NCI-H1930 (cell line): ENCODE results near the gene PDLIM5.

ENCODE experiments used
- DNase-seq, 2 experiments: peaks; one replicate each; lab custom pipeline; 2025; lab: John Stamatoyannopoulos, UW

PDLIM5 gene

DNA sequence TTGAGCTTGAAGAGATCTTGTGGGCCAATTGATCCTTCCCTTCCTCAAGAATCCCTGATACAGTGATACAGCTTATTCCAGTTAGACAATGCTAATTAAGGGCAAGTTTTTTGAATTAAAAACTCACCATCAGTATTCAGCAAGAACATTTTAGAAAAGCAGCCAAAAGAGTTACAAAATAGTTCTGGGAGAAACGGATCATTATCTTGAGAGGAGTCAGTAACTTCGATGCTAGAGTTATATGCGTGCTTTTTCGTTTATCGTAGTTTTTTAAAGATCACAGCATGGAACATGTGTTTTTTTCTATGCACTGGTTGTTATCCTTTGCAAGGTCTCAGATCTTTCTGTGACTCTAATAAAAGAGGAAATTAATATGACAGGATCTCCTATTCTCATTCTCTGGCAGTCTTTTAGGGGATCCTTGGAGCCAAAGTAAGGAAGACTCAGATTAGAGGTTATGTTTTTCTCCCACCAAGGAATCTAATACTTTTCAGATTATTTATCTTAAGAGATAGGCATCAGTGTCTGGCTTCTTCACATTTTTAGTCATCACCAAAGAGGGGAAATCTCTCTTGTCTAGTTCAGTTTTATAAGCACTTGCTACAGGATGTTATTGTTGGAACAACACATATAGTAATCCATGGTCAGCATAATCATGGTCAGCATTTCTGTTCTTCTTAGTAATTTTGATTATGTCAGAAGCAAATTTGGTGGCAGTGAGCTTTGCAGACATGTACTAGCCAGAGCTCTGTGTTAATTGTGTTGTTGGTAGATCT lies 109.7 kb downstream of the PDLIM5 start:
- DNase-seq: no peak

DNA sequence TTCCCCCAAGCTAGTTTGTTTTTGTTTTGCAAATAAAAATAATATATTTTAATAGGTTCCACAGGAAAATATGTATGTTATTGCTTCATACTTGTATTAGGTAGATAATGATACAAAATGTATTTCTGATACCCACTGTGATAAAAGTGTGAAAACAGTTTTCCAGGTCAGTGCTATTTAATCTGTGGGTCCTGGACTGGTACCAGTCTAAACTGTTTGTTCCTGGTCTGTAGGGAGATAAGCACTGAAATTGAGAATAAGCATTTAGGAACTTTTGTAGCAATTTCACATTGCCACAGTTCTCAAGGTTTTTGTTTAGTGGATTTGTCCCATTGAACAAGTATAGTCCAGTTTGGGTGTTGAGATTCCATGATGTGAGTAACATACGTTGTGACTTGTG lies 110.5 kb downstream of the PDLIM5 start:
- no peak for DNase-seq

DNA sequence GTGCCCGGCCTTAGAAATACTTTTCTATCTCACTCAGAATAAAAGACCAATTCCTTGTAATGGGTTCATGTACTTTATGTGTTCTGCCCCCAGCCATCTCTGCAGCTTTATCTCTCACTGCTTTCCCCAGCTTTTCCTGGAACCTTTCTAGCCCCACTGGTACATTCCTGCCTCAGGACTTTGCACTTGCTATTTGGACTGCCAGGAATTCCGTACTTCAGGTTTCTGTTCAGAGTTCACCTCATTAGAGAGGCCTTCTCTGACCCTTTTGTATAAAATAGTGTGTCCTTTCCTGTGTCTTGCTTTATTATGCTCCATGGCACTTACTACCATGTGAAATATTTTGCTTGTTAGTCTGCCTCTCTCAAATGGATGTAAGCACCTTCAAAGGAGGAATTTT lies 112.5 kb downstream of the PDLIM5 start:
- no peak for DNase-seq

DNA sequence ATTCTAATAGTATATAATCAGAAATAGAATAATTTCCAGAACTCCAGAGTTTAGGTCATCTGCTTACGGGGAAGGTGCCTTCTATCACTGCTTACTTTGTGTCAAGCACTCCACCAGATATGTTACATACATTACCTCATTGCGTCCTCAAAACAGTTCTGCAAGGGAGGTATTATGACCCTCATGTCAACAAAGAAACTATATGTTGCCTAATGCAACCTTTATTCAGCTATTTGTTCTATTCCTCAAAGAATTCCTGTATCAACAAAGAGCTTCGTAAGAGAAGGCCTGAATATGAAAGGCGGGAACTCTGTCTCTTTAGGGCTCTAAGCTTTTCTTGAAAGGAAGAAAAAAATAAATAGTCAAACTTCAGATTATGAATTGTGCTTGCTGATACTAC lies 114.7 kb downstream of the PDLIM5 start:
- DNase-seq: no peak

DNA sequence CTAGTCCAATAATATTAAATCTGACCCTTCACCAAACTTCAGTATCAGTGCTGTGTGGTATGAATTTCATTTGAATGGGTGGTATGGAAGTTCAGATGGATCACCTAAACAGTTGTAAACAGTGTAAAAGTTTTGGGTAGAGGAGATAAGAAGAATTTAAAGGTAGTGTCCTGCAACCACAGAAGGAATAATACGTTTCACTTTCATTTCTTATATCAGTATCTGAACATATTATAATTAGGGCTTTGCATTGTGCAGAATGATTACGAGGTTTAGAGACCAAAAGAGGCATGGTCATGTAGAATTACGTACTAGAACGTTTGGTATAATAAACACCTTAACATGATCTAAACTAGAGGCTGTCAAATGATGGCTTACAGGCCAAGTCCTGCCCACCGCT lies 116.1 kb downstream of the PDLIM5 start:
- no peak for DNase-seq

DNA sequence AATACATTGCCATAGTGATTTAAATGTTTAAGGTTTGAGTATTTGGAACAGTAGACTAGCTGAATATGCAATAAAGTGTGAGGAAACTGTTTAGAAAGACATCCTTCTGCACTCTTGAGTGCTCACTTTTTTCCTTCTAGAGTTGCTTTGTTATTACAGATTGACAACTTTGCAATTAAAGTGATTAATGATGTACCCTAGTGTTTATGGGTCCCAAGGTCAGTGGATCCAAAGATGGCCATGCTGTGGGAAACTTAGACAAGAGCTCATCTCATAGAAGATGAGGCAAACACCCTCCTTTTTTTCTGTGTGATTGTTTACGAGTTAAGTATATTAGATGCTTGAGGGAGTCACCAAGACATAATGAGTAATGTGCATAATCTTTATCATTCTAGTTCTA lies 118.8 kb downstream of the PDLIM5 start:
- DNase-seq: no peak

DNA sequence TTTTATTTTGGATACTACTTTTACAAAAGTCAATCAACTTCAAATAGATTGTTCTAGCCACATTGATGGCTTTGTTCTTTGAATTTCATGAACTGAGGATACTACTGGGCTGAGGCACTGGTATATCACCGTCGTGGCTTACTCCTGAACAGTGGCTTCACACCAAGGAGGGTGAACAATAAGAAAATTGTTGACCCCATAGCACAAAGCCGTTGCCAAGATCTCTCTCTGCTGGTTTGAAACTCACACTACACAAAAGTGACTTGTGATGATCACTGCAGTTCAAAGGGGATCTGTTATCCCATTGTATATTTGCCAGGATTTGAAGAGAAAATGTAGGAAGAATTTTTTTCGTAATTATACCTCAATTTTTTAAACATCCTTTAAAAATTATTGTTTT lies 119.6 kb downstream of the PDLIM5 start:
- no peak for DNase-seq

DNA sequence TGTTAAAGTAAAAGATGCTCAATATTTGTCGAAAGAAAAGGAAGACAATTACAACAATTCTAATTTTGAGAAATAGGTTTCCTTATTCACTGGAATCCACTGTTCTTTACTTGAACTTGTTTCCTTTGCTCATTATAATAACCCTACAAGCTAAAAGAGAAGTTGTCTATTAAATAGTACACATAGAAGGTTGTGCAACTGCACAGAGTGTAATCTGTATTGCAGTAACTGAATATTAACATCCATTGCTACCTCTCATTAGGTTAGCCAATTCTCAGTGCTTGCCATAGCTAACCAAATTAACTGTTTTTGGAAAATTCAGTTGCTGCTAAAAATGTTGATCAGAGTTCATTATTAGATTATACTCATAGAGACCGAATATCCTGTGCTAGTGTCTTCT lies 120.0 kb downstream of the PDLIM5 start:
- DNase-seq: no peak

DNA sequence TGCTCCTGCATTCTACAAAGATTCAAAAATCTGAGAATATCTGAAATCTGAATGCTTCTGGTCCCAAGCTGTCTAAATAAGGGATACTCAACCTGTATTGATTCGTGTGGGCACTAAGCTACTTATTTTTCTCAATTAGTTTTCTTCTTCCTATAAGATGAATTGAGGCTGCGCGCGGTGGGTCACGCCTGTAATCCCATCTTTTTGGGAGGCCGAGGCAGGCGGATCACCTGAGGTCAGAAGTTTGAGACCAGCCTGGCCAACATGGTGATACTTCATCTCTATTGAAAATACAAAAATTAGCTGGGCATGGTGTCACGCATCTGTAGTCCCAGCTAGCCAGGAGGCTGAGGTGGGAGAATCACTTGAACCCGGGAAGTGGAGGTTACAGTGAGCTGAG lies 122.3 kb downstream of the PDLIM5 start:
- no peak for DNase-seq

DNA sequence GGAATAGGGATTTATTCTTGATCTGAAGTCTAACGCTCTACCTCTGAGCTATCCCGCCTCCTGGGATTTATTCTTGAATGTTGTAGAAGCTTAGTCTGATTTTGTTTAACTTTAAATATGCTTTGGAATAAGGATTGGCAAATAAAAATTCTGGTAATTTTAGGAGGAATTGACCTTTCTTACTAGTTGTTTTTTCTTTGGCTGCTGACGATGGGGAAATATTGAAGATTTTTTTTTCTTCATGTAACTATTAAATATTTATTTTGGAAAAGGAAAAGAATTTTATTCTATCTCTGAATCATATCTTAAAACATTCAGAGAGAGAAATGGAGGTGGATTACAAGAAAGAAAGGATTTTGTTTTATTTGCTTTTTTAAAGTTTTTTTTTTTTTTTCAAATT lies 122.9 kb downstream of the PDLIM5 start:
- no peak for DNase-seq

DNA sequence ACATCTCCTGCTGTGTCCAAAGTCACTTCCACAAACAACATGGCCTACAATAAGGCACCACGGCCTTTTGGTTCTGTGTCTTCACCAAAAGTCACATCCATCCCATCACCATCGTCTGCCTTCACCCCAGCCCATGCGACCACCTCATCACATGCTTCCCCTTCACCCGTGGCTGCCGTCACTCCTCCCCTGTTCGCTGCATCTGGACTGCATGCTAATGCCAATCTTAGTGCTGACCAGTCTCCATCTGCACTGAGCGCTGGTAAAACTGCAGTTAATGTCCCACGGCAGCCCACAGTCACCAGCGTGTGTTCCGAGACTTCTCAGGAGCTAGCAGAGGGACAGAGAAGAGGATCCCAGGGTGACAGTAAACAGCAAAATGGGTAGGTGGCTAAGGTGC lies 123.9 kb downstream of the PDLIM5 start:
- no peak for DNase-seq

DNA sequence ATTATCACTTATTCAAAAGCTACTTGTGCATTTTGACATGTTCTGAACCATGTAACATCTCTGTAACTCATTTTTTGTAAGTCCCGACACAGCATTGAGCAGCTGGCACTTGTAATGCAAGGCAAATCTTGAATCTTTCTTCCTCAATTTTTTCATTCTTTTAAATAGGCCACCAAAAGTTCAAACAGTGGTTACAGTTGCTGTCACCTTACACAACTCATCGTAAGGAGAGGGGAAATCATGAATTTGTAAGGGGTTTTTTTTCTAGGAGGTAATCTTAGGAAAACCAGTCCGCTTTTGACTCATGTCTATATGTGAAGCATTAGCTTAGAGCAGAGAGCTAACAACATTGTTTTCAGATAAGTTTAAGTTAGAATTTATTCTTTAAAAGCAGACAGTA lies 124.5 kb downstream of the PDLIM5 start:
- DNase-seq: no peak

DNA sequence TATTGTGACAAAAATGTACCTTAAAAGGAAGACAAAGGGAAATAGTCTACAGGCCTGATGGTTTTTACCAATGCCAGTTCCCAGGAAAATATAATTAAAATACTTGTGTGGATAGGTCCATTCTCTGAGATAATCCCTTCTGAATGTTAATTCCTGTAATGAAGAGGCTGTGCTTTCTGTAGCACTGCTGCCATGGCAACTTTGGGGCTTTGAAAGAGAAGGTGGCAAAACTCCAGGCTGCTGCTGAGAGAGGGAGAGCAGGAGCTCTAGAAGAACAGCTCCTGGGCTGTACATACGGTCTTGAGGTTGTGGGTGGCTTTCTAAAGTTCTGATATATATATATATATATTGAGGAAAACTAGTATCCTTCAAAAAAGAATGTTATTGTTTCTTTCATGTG lies 125.4 kb downstream of the PDLIM5 start:
- DNase-seq: no peak

DNA sequence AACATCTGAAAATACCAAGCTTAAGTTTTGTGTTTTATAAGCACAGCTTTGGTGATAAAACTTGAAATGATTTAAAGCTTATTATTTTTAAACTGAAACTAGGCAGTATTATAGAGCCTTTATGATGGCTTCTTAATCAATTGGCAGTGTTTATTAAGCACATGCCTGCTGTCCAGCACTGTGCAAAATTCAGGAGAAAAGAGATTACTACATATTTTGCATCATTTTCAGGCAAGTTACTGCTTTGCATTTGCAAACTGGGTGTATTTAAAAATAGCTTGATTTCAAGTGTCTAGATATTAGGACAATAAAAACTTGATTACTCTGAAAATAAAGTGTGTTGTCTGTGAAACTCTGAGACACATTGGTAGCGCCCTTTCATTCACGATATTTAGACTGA lies 126.5 kb downstream of the PDLIM5 start:
- DNase-seq: no peak

DNA sequence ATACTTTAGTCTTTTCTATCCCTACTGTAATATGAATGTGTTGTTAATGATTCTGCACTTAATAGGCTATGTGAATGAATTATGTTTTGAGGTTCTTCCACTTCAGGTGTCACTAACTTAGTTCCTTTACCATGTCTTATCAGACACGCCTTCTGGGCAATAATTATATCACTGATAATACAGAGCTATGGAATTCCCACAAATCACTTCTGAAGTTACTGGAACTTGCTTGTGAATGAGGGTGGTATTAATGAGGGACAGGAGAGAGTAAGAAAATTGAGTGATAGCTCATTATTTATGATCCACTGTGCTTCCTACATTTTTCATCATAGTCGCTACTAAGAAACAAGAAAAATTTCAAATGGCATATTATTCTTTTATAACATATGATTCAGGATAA lies 130.0 kb downstream of the PDLIM5 start:
- DNase-seq: no peak

DNA sequence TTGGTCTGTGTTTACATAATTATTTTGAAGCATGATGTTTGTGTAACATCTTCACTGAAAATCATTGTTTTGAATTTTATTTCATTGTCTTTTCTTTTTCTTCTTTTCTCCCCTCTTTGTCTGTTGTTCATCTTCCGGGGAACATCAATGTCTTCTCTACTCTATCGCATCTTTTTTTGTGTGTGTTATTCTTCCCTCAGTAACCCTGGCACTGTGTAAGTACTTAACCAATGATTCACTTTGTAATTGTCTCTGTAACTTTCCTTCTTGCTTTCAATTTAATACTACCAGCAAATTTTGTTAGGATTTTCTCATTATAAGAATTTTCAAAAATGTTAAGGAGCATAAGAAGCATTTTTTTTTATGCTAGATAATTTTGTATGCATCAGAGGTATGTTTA lies 130.8 kb downstream of the PDLIM5 start:
- no peak for DNase-seq

DNA sequence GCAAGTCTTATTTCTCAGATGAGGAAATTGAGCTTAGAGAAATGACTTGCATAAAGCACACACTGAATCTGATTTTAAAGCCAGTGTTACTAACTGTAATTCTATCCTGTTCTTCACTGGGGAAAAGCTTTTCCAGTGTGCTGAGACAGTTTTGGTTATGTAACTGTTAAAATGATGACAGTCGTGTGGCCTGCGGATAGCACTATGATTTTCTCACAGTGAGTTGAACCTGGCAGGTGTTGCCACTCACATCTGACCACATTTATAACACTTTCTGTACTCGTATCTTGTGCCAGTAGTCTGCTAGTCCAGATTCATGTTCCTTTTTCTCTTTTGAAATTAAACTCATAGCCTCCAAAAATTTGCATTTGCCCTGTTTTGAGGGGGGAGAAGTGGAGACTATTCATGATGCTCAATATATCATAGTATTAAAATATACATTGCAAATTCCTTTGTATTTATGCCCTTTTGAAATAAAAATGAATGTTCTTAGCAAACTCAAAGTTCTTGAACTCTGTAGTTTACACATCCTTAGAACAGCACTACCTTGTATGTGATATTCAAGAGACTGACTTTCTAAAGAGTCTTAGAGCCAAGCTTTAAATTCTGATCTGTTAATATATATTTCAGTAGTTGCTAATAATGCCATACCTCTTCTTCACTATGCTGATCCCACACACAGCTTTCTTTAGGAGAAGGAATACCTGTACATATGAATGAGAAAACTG lies 132.3 kb downstream of the PDLIM5 start:
- DNase-seq: no peak

DNA sequence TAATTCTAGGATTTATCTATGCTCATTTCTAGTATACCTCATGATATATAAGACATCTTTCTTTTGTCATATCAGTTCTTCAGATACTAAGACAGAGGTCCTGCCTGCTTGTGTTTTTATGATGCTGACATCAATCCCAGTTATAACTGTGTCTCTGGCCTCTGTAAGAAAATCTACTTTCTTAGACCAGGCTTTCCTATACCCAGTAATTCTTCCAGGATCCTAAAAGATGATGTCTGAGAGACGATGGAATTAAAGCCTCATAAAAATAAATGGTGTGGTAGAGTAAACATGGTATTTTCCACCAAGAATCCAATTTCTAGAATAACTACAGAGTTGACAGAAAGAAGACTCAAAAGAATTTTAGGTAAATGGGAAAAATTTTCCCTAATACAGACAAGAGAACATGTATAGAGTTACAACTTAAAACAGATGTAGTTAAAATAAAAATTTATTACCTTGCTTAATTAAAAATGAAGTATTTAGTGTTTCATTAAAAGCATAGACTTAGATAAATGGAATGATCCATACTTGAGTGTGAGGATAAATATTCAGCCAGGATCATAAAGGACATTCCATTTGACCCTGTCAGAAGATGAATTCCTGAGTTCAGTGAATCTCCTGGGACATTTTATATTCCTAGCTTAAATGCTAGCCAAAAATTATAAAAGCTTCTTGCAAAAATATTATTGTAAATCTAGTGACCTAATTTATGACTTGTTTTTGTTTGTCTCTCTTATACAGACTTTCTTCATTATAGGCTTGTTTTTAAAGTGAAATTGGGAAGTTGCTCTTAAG lies 137.4 kb downstream of the PDLIM5 start:
- no peak for DNase-seq

DNA sequence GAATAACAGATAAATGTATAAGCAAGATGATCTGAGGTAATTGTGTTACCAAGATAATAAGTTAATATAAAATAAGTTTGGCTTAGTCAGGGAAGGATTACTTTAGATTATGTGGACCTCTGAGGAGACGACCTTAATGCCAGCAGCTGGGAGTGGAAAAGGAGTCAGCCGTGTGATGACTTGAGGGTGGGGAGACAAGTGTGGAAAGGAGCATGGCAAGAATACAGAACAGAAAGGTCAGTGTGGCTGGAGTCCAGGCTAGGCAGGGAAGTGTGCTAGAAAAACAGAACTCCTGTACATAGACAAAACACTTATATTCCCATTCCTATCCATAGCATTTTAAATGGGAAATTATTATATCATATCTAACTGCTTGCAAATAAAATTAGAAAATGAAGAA lies 138.8 kb downstream of the PDLIM5 start:
- DNase-seq: no peak

DNA sequence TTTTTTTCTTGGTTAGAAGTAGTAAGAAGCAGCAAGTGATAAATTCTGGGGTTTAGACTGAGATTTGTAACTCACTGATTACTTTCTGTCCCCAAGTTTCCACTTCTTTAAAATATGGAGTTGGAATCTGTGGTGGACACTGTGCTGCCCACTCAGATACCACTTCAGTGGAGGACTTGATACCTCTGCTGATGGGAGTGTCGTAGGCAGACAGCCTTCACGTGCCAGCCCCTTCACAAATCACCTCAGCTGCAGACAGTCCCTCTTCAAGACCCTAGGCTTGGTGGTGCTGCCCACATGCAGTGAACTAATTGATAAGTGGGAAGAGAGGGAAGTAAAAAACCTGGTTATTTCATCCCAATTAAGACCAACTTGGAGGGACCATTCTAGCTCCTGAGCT lies 139.5 kb downstream of the PDLIM5 start:
- no peak for DNase-seq

DNA sequence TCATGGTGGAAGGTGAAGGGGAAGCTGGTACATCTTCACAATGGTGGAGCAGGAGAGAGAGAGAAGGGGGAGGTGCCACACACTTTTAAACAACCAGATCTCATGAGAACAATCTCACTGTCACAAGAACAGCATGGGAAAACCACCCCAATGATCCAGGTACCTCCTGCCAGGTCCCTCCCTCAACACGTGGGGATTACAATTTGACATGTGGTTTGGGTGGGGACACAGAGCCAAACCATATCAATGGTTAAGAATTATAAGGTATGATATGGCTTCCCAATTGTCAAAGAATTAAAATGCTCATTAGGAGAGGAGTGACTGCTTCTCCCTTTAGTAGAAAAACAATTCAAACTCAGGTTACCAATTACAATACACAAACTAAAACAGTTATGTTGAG lies 143.3 kb downstream of the PDLIM5 start:
- DNase-seq: no peak

DNA sequence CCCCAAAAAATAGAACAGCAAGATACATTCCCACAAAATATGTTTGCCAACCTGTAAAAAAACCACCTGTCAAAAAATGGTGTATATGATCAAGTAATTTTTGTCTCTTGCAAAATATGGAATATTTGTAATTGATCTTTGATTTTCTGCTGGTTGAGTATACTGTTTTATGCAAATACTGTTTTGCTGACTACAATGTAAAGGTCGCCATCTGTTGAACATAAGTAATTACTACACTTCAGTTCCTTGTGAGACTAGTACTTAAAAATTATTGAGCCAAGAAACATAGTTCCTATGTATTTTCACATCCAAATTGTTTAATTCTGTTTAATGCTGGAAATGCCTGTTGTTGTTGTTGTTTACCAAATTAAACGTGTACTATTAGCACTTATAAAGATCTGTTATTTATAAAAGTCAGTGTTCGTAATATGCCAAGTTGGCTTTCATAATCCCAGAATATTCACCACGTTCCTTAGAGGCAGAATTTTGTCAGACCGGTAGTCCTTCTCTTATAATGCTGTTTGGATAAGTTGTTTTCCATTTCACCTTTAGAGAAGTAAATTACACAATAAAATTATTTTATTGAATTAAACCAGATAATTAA lies 144.2 kb downstream of the PDLIM5 start:
- DNase-seq: peak in 1 of 2 experiments; percentile 12

DNA sequence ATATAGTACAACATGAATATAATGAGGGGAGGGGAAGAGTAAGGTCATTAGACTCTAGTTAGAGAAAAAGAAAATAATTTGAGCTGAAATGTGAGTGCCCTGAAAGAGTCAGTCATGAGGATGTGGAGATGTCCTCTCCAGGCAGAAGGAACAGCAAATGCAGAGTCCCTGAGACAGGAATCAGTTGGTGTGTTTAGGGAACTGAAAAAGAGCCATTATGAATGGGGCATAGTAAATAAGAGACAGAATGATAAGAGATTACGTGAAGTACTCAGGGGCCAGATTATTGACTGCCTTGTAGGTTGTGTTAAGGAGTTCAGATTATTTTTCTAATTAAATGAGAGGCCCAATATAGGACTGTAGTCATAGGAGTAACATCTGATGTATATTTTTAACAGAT lies 147.0 kb downstream of the PDLIM5 start:
- no peak for DNase-seq
